Progenitor cell of endocrine pancreas (in vitro differentiated cells): ENCODE measurements around the gene TOB2. TPM values are rescaled to one million over a fixed set of nuclear protein-coding genes. Genes with fewer than 3 reads are reported as not detected.
A peak's percentile ranks its signal among the peaks of the same experiment; 100 is the strongest.

Source experiments
- DNase-seq: peaks from one replicate; pipeline ENCODE4 v3.0.0; 2021; ENCODE audit warnings: low spot score; ENCODE audit not compliant: unreplicated experiment
- H3K27ac Mint-ChIP-seq: 2 replicates; pipeline ENCODE4 v1.8.0; 2021; ENCODE audit warnings: mild to moderate bottlenecking, moderate library complexity, mixed read lengths
- H3K27me3 Mint-ChIP-seq: 2 replicates; pipeline ENCODE4 v1.8.0; 2021; ENCODE audit warnings: mixed read lengths
- H3K36me3 Mint-ChIP-seq: 2 replicates; pipeline ENCODE4 v1.8.0; 2022; ENCODE audit warnings: mixed read lengths; ENCODE audit not compliant: insufficient read depth
- H3K4me1 Mint-ChIP-seq: 2 replicates; pipeline ENCODE4 v1.8.0; 2021; ENCODE audit warnings: low read depth, mixed read lengths
- H3K4me3 Mint-ChIP-seq: 2 replicates; pipeline ENCODE4 v1.8.0; 2021; ENCODE audit warnings: low read depth, mild to moderate bottlenecking, moderate library complexity, mixed read lengths
- H3K9me3 Mint-ChIP-seq: 2 replicates; pipeline ENCODE4 v1.8.0; 2021; ENCODE audit warnings: low read depth, mixed read lengths
- total RNA-seq: library from RNA; stranded (reverse); gene quantifications from 2 replicates; pipeline ENCODE4 v1.2.1, GENCODE V29; 2021
- TF ChIP-seq, protein P1 (sequence below): fragments of 200-600 bp; sonication (generic); IDR thresholded peaks from one replicate; pipeline ENCODE4 v1.5.0; 2021; ENCODE audit warnings: antibody characterized with exemption, mild to moderate bottlenecking; ENCODE audit not compliant: unreplicated experiment

The TOB2 gene
- total RNA-seq, 1 donor from 2014 or later = 72.4 TPM

DNA sequence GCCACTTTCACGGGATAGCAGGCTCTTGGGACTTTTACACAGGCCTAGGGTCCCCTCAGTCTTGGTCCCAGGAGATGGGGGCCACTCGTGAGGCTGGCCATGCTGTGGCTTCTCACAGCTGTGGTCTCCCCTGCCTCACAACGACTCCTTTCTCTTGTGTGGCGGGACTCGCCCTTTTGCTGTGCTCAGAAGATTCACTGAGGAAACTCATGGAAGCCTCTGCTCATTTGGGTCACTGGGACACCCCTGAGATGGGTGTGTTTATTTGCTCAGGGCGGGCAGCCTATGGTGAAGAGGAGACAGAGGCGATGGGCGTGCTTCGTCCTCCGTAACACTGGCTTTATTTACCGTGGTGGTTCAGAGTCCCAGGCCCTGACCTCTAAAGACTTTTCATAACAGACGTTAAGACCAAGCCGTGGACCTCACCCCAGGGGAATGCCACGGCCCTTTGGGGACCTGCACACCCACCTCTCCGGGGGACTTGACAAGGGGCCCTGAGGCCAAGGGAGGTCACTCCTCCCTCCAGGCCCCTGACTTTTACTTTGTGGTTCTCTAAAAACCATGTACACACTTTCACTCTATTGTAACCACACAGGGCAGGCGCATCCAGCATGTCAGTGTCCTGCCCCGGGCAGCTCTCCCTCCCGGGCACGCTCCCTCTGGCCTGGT lies 49.3 kb downstream of the TOB2 start:
- H3K4me1 Mint-ChIP-seq = peaks cover 2% of the 10 kb centered on the region
- DNase-seq = no peak
- no peaks in the 10 kb centered on the region for H3K27me3 Mint-ChIP-seq
- H3K27ac Mint-ChIP-seq = no peak overlapping the region
- no peaks in the 10 kb centered on the region for H3K9me3 Mint-ChIP-seq
- TF ChIP-seq, protein P1, sequence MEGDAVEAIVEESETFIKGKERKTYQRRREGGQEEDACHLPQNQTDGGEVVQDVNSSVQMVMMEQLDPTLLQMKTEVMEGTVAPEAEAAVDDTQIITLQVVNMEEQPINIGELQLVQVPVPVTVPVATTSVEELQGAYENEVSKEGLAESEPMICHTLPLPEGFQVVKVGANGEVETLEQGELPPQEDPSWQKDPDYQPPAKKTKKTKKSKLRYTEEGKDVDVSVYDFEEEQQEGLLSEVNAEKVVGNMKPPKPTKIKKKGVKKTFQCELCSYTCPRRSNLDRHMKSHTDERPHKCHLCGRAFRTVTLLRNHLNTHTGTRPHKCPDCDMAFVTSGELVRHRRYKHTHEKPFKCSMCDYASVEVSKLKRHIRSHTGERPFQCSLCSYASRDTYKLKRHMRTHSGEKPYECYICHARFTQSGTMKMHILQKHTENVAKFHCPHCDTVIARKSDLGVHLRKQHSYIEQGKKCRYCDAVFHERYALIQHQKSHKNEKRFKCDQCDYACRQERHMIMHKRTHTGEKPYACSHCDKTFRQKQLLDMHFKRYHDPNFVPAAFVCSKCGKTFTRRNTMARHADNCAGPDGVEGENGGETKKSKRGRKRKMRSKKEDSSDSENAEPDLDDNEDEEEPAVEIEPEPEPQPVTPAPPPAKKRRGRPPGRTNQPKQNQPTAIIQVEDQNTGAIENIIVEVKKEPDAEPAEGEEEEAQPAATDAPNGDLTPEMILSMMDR = no peak
- no peak overlapping the region for H3K4me3 Mint-ChIP-seq
- H3K36me3 Mint-ChIP-seq = peaks cover 4% of the 10 kb centered on the region

DNA sequence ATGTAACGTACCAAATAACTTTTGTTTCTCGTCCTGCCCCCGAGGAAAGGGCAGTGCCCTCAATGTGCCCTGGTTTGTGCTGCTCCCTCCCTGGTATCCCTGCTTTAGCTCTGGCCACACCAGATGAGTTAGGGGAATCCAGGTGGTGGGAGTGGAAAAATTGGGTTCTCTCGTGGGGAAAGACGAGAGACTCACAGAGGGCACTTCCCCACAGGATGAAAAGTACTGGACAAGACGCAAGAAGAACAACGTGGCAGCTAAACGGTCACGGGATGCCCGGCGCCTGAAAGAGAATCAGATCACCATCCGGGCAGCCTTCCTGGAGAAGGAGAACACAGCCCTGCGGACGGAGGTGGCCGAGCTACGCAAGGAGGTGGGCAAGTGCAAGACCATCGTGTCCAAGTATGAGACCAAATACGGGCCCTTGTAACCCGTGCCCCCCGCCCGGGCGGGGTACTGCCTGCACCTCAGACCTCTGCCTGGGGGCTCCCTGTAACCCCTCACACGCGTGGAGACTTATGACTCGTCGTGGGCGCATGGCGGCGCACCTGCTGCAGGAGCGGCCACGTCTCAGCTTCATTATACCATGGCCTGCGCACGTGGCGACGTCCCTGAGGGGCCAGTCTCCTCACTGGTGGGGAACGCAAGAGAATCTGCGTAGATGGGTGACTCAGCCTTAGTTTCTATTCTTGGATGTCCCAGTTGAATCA lies 50.9 kb downstream of the TOB2 start:
- Mint-ChIP-seq H3K4me3 (no peak overlapping the region), H3K4me1 (no peaks in the 10 kb centered on the region), H3K27me3 (no peaks in the 10 kb centered on the region), H3K36me3 (peaks cover 8% of the 10 kb centered on the region), H3K9me3 (no peaks in the 10 kb centered on the region), H3K27ac (no peak overlapping the region)
- DNase-seq = no peak
- TF ChIP-seq, protein P1 = no peak

DNA sequence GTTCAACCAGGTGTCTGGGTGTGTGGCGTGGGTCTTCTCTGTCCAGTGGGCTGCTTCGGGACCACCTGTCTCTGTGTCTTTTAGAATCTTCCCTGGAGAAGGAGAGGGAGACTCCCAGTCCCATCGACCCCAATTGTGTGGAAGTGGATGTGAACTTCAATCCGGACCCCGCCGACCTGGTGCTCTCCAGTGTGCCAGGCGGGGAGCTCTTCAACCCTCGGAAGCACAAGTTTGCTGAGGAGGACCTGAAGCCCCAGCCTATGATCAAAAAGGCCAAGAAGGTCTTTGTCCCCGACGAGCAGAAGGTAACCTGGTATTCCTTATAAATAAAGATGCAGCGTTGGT lies 52.6 kb downstream of the TOB2 start:
- Mint-ChIP-seq H3K9me3 (no peaks in the 10 kb centered on the region), H3K27ac (no peak overlapping the region), H3K4me3 (no peak overlapping the region), H3K4me1 (no peaks in the 10 kb centered on the region), H3K27me3 (no peaks in the 10 kb centered on the region), H3K36me3 (peaks cover 11% of the 10 kb centered on the region)
- no peak for DNase-seq
- TF ChIP-seq, protein P1 = no peak

DNA sequence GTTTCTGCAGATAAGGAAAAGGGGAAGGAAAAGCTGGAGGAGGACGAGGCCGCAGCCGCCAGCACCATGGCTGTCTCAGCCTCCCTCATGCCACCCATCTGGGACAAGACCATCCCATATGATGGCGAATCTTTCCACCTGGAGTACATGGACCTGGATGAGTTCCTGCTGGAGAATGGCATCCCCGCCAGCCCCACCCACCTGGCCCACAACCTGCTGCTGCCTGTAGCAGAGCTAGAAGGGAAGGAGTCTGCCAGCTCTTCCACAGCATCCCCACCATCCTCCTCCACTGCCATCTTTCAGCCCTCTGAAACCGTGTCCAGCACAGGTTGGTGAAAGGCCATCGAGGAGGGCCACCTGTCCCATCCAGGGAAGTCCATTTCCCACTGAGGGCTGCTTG lies 59.3 kb downstream of the TOB2 start:
- Mint-ChIP-seq H3K4me1 (peaks cover 13% of the 10 kb centered on the region), H3K27me3 (no peaks in the 10 kb centered on the region), H3K27ac (no peak overlapping the region), H3K4me3 (no peak overlapping the region), H3K36me3 (peaks cover 8% of the 10 kb centered on the region), H3K9me3 (no peaks in the 10 kb centered on the region)
- TF ChIP-seq, protein P1 = no peak
- DNase-seq = no peak

DNA sequence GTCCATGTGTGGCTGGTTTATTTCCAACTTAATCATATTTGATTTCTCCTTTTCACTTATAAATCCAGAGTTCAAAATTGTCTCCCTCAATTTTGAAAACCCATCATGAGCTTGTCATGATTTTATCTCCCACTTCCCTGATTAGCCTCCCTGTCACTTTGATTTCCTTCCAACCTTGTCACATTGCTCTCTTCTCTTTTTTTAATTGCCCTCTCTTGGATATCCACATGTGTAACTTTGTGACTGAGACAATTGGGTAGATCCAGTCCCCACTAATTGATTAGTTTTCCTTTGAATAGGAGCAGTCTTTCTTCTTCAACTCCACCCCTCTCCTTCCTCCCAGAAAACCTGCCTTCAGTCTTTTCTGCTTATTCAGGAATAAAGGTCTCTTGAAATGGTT lies 62.5 kb downstream of the TOB2 start:
- Mint-ChIP-seq H3K27ac (no peak overlapping the region), H3K4me3 (peak overlapping the region; percentile 55), H3K9me3 (no peaks in the 10 kb centered on the region), H3K4me1 (peaks cover 19% of the 10 kb centered on the region), H3K27me3 (no peaks in the 10 kb centered on the region), H3K36me3 (peaks cover 2% of the 10 kb centered on the region)
- DNase-seq = no peak
- TF ChIP-seq, protein P1 = no peak

Other genes starting within 250 kb of the TOB2 start
- gene L3MBTL2, start 241.5 kb downstream of the TOB2 start, total RNA-seq = 28.8 and 30.3 TPM in 2 replicates
- gene CHADL, start 205.9 kb downstream of the TOB2 start, total RNA-seq = 3.1 TPM in 2 replicates
- 76.3 and 78.0 TPM in 2 replicates for gene RANGAP1, start 160.6 kb downstream of the TOB2 start, total RNA-seq
- gene ZC3H7B, start 145.3 kb downstream of the TOB2 start, total RNA-seq = 77.3 and 83.4 TPM in 2 replicates
- 11.4 and 11.5 TPM in 2 replicates for gene TEF, start 64.9 kb downstream of the TOB2 start, total RNA-seq
- gene PHF5A, start 21.9 kb upstream of the TOB2 start, total RNA-seq = 44.3 and 52.9 TPM in 2 replicates
- 67.4 and 69.7 TPM in 2 replicates for gene ACO2, start 22.3 kb upstream of the TOB2 start, total RNA-seq
- 43.5 and 44.1 TPM in 2 replicates for gene POLR3H, start 97.7 kb upstream of the TOB2 start, total RNA-seq
- gene CSDC2, start 114.2 kb upstream of the TOB2 start, total RNA-seq = 1.7 TPM in 2 replicates
- gene PMM1, start 143.0 kb upstream of the TOB2 start, total RNA-seq = 46.0 and 51.3 TPM in 2 replicates
- gene DESI1, start 174.2 kb upstream of the TOB2 start, total RNA-seq = 37.4 TPM in 2 replicates
- gene XRCC6, start 174.5 kb upstream of the TOB2 start, total RNA-seq = 262 and 272 TPM in 2 replicates
- gene SNU13, start 242.1 kb upstream of the TOB2 start, total RNA-seq = 119 and 129 TPM in 2 replicates